GM12875 (cell line): Measurements from ENCODE around the gene ACAP3.

Source experiments
- H3K4me3 ChIP-seq: one replicate; pipeline ENCODE4 v1.5.1; 2011; ENCODE audit warnings: low read depth, low read length, control low read depth
- CTCF ChIP-seq: IDR thresholded peaks from 2 replicates; pipeline ENCODE4 v1.5.1; 2011; ENCODE audit warnings: low read depth, mild to moderate bottlenecking, control low read depth, inconsistent platforms, low read length, moderate library complexity, borderline replicate concordance; ENCODE audit not compliant: insufficient read depth

Gene ACAP3

GRCh38 chr1:1307923-1308755 lies at the start of gene ACAP3, which contains the start of gene PUSL1:
ACAP3 (minus strand) TSS chr1:1307930; CDS start chr1:1307815, 115 bp downstream.
PUSL1 (plus strand) TSS chr1:1308597; CDS start chr1:1308644, 47 bp downstream.
- TF ChIP-seq CTCF = no peak
- H3K4me3 ChIP-seq = peak within 1 kb of the TSS; percentile 92

- no peak overlapping the region for H3K4me3 ChIP-seq
- TF ChIP-seq CTCF = no peak
Measured at GRCh38 chr1:1356796-1357401, 49.2 kb upstream of the ACAP3 start.

GRCh38 chr1:1356166-1356795 lies 48.6 kb upstream of the ACAP3 start:
- H3K4me3 ChIP-seq = no peak overlapping the region
- no peak for TF ChIP-seq CTCF

- no peak for TF ChIP-seq CTCF
- no peak overlapping the region for H3K4me3 ChIP-seq
Measured at GRCh38 chr1:1355416-1355815, 47.7 kb upstream of the ACAP3 start.

- no peak for TF ChIP-seq CTCF
- no peak overlapping the region for H3K4me3 ChIP-seq
Measured at GRCh38 chr1:1354271-1355247, 46.8 kb upstream of the ACAP3 start.

- TF ChIP-seq CTCF = no peak
- no peak overlapping the region for H3K4me3 ChIP-seq
Measured at GRCh38 chr1:1353389-1354151, 45.8 kb upstream of the ACAP3 start.
